ENCODE results near the gene HELQ.
"Not testable (repeated sequence)": the region's sequence is repeated elsewhere in the genome, so short reads cannot be mapped to it uniquely, and the experiment has no call there.

HELQ gene

GRCh38 chr4:83455281-83456183 lies at the start of gene HELQ, which contains the start of gene MRPS18C:
HELQ (minus strand) TSS chr4:83455823; CDS start chr4:83455693, 130 bp downstream.
MRPS18C (plus strand) TSS chr4:83456058; CDS start chr4:83456078, 20 bp downstream.
- DNase-seq (ENCODE audit: low read depth), result peak; percentile 99

- DNase-seq (ENCODE audit: low read depth), result no peak
Observed at GRCh38 chr4:83504996-83505395, 49.4 kb upstream of the HELQ start.

- no peak for DNase-seq (ENCODE audit: low read depth)
Observed at GRCh38 chr4:83504503-83504902, 48.9 kb upstream of the HELQ start.

GRCh38 chr4:83503974-83504373 lies 48.4 kb upstream of the HELQ start:
- no peak for DNase-seq (ENCODE audit: low read depth)

GRCh38 chr4:83501671-83502070 lies 46.0 kb upstream of the HELQ start:
- DNase-seq (ENCODE audit: low read depth), result not testable (repeated sequence)

GRCh38 chr4:83498187-83498586 lies 42.6 kb upstream of the HELQ start:
- DNase-seq (ENCODE audit: low read depth), result no peak

GRCh38 chr4:83496085-83496917 lies 40.7 kb upstream of the HELQ start:
- DNase-seq (ENCODE audit: low read depth), result not testable (repeated sequence)

GRCh38 chr4:83490876-83491450 lies 35.3 kb upstream of the HELQ start:
- DNase-seq (ENCODE audit: low read depth), result peak; percentile 34

- DNase-seq (ENCODE audit: low read depth), result no peak
Observed at GRCh38 chr4:83489711-83490326, 34.2 kb upstream of the HELQ start.

GRCh38 chr4:83486457-83487129 lies 31.0 kb upstream of the HELQ start:
- DNase-seq (ENCODE audit: low read depth), result no peak

- DNase-seq (ENCODE audit: low read depth), result peak; percentile 94
Observed at GRCh38 chr4:83484500-83485461, 29.2 kb upstream of the HELQ start, which contains the start of gene ABRAXAS1. ABRAXAS1 (minus strand) TSS chr4:83485100; CDS start chr4:83485072, 28 bp downstream.

GRCh38 chr4:83473966-83474365 lies 18.3 kb upstream of the HELQ start:
- no peak for DNase-seq (ENCODE audit: low read depth)

- DNase-seq (ENCODE audit: low read depth), result no peak
Observed at GRCh38 chr4:83473423-83473822, 17.8 kb upstream of the HELQ start.

GRCh38 chr4:83456184-83456501 lies 520 bp upstream of the HELQ start:
- DNase-seq (ENCODE audit: low read depth), result no peak

- peak; percentile 13 for DNase-seq (ENCODE audit: low read depth)
Observed at GRCh38 chr4:83454686-83455085, 937 bp downstream of the HELQ start.

- DNase-seq (ENCODE audit: low read depth), result no peak
Observed at GRCh38 chr4:83449009-83449408, 6.6 kb downstream of the HELQ start.

- DNase-seq (ENCODE audit: low read depth), result no peak
Observed at GRCh38 chr4:83440899-83441298, 14.7 kb downstream of the HELQ start.

GRCh38 chr4:83440148-83440814 lies 15.3 kb downstream of the HELQ start:
- no peak for DNase-seq (ENCODE audit: low read depth)

GRCh38 chr4:83438719-83439118 lies 16.9 kb downstream of the HELQ start:
- peak; percentile 15 for DNase-seq (ENCODE audit: low read depth)

- no peak for DNase-seq (ENCODE audit: low read depth)
Observed at GRCh38 chr4:83436680-83437079, 18.9 kb downstream of the HELQ start.

Data from EH (cell line).